Smooth muscle cell of the umbilical artery (primary cell): Measurements from ENCODE around the gene PROP1. TPM values are rescaled to one million over a fixed set of nuclear protein-coding genes. Genes with fewer than 3 reads are reported as not detected.

Source experiments
- total RNA-seq: library from RNA; depleted of rRNA; stranded (reverse); fragments of >200 nt; gene quantifications from 2 replicates; pipeline ENCODE4 v1.2.3, GENCODE V29; 2014

The PROP1 gene
- not detected in 2 replicates for total RNA-seq

GRCh38 chr5:177995691-177996595, at the start of gene PROP1:
TSS of gene PROP1 (minus strand) at chr5:177996242. CDS start at chr5:177995933, 309 bp downstream.

Other genes with a start within 250 kb of the PROP1 start
- gene FAM153A, start 213.3 kb downstream of the PROP1 start, total RNA-seq, result not detected in 2 replicates
- gene N4BP3, start 117.3 kb upstream of the PROP1 start, total RNA-seq, result under 0.01 and 0.46 TPM in 2 replicates
- gene RMND5B, start 134.8 kb upstream of the PROP1 start, total RNA-seq, result 22.6 and 26.0 TPM in 2 replicates
- 135 and 139 TPM in 2 replicates for gene NHP2, start 157.6 kb upstream of the PROP1 start, total RNA-seq
- not detected in 2 replicates for gene GMCL2, start 191.1 kb upstream of the PROP1 start, total RNA-seq
- 40.7 and 57.1 TPM in 2 replicates for gene HNRNPAB, start 208.3 kb upstream of the PROP1 start, total RNA-seq
- gene PHYKPL, start 236.6 kb upstream of the PROP1 start, total RNA-seq, result 21.4 and 26.9 TPM in 2 replicates